Measurements from ENCODE around the gene DNMT3A.

Gene DNMT3A

DNA sequence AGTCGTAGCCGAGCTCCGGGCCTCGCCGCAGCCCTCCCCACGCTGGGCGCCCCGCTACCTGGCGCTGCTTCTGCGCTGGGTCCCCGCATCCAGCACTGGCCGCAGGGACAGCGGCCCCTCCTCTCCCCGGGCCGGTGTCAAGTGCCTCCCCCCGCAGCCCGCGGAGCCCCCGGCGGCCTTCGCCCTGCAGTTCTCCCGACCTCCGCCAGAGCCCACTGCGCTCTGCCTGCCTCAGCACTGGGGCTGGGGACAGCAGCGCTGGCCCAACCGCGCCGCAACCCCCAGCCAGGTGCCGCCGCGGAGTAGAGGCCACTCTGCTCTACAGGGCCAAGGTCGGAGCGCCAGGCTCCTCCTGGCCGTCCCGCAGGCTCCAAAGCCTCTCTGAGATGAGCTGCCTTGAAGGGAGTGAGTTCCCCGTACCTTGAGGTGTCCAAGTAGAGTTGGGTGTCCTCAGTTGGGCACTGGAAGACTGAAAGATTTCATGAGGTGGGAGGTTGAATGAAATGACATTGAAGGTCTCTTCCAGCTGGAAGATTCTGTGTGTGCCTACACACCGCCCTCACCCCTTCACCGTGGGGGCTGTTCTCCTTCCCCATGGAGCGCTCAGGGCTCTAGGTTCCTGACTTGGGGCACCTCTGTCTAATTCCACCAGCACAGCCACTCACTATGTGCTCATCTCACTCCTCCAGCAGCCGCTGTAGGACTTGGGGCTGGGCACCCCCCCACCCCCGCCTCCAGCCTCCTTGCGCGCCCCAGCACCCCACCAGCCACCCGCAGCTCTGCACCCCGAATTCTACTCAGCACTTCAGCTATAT is 854 bp upstream of the DNMT3A start:
- peaks cover 3% of the 10 kb centered on the region for H3K36me3 Mint-ChIP-seq (ENCODE audit: low read depth)
- H3K9me3 Mint-ChIP-seq: no peaks in the 10 kb centered on the region
- peaks cover 55% of the 10 kb centered on the region for H3K4me1 Mint-ChIP-seq (ENCODE audit: low read depth)
- H3K4me3 Mint-ChIP-seq: peak overlapping the region; percentile 82
- peak overlapping the region; percentile 67 for H3K27ac Mint-ChIP-seq
- no peaks in the 10 kb centered on the region for H3K27me3 Mint-ChIP-seq

DNA sequence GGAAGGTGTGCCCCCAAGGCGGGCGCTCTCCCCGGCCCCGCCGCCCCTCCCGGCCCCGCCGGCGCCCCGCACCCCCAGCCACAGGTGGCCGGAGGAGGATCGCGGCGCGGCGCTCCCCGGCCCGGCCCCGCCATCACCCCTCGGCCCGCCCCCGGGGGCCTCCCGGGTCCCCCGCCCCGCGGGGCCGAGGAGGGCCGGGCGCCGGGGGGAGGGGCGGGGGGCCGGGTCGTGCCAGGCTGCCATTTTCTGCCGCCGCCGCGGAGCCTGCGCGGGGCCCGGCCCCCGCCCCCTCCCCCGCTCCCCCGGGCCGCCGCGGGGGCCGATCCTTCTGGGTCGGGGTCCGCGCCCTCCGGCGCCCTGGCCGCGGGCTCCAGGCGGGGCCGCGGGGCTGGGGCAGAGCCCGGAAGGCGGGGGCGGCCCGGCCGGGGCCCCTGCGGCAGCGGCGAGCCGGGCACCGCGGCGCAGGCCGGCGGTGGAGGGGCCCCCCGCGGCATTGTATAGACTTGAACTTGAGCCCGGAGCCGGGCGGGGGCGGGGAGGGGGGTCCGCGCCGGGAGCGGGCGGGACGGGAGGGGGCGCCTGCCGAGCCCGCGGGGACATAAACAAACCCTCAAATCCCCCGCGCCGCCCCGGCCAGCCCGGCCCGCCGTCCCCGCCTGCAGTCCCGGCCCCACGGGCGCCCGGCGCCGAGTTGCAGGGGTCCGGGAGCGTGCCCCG is 556 bp downstream of the DNMT3A start:
- H3K4me1 Mint-ChIP-seq (ENCODE audit: low read depth): peaks cover 58% of the 10 kb centered on the region
- H3K4me3 Mint-ChIP-seq: no peak overlapping the region
- no peaks in the 10 kb centered on the region for H3K27me3 Mint-ChIP-seq
- H3K36me3 Mint-ChIP-seq (ENCODE audit: low read depth): peaks cover 8% of the 10 kb centered on the region
- no peak overlapping the region for H3K27ac Mint-ChIP-seq
- H3K9me3 Mint-ChIP-seq: no peaks in the 10 kb centered on the region

DNA sequence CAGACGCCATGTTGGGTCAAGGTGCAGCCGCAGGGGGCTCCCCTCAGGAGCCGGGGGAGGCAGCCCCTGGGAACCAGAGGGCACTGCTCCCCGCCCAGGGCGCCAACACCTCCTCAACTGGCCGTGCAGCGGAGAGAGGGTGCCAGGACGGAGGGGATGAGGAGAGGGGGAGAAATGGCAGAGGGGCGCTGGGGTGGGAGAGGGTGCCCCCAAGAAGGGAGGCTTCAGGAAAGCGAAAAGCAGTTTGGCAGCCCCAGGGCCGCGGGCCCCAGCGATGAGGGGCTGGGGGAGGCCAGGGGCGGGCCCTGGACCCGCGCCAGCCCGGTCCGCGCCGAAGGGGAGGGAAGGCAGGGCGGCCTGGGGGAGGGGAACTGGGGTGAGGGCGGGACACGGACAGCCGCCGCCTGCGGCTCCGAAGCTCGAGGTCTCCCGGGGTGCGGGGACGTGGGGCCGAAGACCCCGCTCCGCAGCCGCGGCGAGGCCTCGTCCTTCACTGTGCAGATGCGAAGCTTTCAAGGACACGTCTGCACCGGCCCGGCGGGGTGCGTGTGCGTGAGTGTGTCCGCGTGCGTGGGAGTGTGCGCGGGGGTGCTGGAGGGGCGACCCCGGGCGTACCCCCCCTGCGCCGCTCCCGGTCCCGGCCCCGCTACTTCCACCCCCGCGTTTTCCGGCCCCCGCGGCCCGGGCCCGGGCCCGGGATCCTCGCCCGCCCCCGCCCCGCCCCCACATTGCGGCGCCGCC is 1.4 kb downstream of the DNMT3A start:
- Mint-ChIP-seq H3K36me3 (ENCODE audit: low read depth) (peaks cover 8% of the 10 kb centered on the region), H3K27me3 (no peaks in the 10 kb centered on the region), H3K4me3 (peak overlapping the region; percentile 76), H3K4me1 (ENCODE audit: low read depth) (peaks cover 58% of the 10 kb centered on the region), H3K27ac (peak overlapping the region; percentile 65), H3K9me3 (no peaks in the 10 kb centered on the region)

DNA sequence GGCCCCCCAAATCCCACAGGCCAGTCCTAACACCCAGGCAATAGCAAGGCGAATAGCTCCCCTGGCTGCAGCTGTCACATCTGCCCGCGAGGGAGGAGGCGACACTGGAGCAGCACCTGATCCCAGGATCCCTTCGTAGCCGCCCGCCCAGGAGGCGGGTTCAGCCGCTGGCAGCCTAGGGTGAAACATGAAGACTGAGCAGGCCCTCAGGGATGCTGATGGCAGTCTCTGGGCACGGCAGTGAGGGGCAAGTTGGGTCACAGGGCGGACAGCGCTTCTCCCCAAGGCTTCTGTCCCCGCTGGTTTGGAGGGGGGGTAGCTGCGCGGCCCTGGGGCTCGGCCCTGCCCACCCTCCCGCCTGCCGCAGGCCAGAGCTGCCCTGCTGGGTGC is 1.9 kb downstream of the DNMT3A start:
- no peaks in the 10 kb centered on the region for H3K9me3 Mint-ChIP-seq
- H3K4me3 Mint-ChIP-seq: peak overlapping the region; percentile 76
- H3K27ac Mint-ChIP-seq: no peak overlapping the region
- peaks cover 58% of the 10 kb centered on the region for H3K4me1 Mint-ChIP-seq (ENCODE audit: low read depth)
- no peaks in the 10 kb centered on the region for H3K27me3 Mint-ChIP-seq
- H3K36me3 Mint-ChIP-seq (ENCODE audit: low read depth): peaks cover 8% of the 10 kb centered on the region

DNA sequence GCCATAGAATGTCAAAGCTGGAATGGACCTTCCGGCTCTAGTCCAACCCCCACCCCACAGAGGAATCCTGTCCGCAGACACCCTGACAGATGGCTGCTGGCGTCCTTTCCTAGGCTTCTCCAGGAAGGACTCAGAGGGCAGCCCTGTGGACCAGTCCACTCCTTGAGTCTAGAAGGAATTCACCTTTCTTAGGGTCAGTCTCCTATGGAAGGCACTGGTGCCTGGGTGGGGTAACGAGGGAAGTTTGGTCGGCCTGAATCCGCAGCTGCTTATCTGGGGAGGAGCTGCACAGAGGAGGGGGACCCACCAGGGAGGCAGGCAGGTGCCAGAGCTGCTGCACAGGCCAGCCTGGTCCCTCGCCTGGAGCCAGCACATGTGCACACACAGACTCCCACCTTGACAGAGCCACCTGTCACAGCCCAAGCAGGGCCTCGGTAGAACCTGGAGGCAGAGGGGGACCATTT is 2.5 kb downstream of the DNMT3A start:
- Mint-ChIP-seq H3K36me3 (ENCODE audit: low read depth) (peaks cover 8% of the 10 kb centered on the region), H3K27me3 (no peaks in the 10 kb centered on the region), H3K4me1 (ENCODE audit: low read depth) (peaks cover 60% of the 10 kb centered on the region), H3K4me3 (peak overlapping the region; percentile 76), H3K27ac (peak overlapping the region; percentile 22), H3K9me3 (no peaks in the 10 kb centered on the region)

DNA sequence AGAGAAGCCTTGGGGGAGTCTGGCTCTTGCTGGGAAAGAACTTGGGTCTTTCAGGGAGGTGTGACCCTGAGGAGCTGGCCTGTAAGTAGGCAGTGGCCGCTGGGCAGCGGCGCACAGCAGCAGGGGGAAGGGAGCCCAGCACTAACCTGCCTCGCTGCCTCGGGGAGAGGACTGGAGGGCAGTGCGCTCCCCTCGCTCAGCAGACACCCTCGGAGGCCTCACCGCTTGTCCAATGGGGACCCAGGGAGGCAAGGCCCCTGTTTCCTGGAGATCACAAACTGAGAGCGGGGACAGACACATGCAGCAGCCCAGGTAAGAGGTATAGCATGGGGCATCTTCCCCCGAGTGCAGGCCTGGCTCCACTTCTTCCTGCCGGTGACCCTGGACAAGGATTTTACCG is 3.3 kb downstream of the DNMT3A start:
- peak overlapping the region; percentile 22 for H3K27ac Mint-ChIP-seq
- H3K36me3 Mint-ChIP-seq (ENCODE audit: low read depth): peaks cover 8% of the 10 kb centered on the region
- no peaks in the 10 kb centered on the region for H3K9me3 Mint-ChIP-seq
- H3K4me1 Mint-ChIP-seq (ENCODE audit: low read depth): peaks cover 64% of the 10 kb centered on the region
- no peaks in the 10 kb centered on the region for H3K27me3 Mint-ChIP-seq
- H3K4me3 Mint-ChIP-seq: peak overlapping the region; percentile 76

DNA sequence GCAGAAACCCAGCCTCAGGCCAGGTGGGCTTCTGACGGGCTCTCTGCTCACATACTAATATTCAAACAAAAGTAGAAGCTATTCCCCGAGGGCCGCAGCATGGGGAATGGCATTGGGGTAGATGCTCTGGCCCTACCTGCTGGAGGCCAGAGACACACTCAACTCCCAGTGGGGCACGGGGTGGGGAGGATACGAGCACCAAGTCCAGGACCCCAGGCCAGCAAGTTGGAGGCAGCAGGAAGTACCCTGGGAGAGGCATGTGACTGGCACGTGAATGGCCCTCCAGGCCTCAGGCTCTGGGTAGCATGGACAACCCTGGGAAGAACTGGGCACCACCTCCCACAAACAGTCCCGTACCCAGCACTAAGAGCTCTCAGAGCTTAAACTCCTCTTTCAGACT is 3.8 kb downstream of the DNMT3A start:
- Mint-ChIP-seq H3K4me1 (ENCODE audit: low read depth) (peaks cover 69% of the 10 kb centered on the region), H3K27me3 (no peaks in the 10 kb centered on the region), H3K4me3 (peak overlapping the region; percentile 31), H3K36me3 (ENCODE audit: low read depth) (peaks cover 11% of the 10 kb centered on the region), H3K27ac (peak overlapping the region; percentile 85), H3K9me3 (no peaks in the 10 kb centered on the region)

DNA sequence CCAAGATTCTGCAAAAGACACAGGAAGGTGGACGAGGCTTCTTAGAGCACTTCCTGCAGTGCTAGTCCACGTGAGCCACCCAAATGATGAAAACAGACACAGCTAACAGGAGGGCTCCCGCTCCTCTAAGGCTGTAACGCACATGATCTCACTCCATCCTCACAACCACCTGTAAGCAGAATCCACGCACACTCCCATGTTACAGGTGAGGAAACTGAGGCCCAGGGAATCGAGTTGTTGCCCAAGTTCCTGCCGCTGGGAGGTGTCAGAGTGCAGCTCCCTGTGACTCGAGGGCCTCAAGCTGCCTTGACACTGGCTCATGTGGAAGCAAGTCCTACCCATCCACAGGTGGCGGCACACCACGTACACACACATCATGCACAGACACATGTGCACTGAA is 4.4 kb downstream of the DNMT3A start:
- H3K4me1 Mint-ChIP-seq (ENCODE audit: low read depth): peaks cover 75% of the 10 kb centered on the region

DNA sequence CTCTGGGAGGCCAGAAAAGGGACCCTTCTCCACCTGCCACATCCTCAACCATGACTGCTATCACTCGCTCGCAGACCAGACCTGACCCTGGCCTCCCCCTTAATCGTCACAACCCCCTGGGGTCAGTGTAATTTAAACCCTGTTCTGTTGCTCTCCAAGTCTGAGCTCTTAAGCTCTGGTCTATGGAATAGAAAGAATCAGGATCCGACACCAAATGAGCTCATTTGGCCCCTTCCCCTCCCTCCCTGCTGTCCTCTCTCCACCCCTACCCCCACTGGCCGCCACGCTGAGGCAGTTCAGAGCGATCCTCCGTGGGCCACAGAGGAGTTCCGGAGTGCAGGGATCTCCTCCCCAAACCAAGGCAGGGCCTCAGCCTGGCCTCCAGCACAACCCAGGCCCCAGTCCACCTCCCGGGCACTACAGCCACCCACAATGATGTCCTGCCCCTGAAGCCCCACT is 5.3 kb downstream of the DNMT3A start:
- peak overlapping the region; percentile 90 for H3K27ac Mint-ChIP-seq
- no peak overlapping the region for H3K4me3 Mint-ChIP-seq
- peaks cover 84% of the 10 kb centered on the region for H3K4me1 Mint-ChIP-seq (ENCODE audit: low read depth)
- no peaks in the 10 kb centered on the region for H3K9me3 Mint-ChIP-seq
- H3K36me3 Mint-ChIP-seq (ENCODE audit: low read depth): peaks cover 22% of the 10 kb centered on the region
- no peaks in the 10 kb centered on the region for H3K27me3 Mint-ChIP-seq

More for the DNA sequence above, 4.4 kb downstream of the DNMT3A start:
- peaks cover 14% of the 10 kb centered on the region for H3K36me3 Mint-ChIP-seq (ENCODE audit: low read depth)
- peak overlapping the region; percentile 85 for H3K27ac Mint-ChIP-seq
- H3K27me3 Mint-ChIP-seq: no peaks in the 10 kb centered on the region
- H3K4me3 Mint-ChIP-seq: peak overlapping the region; percentile 31
- no peaks in the 10 kb centered on the region for H3K9me3 Mint-ChIP-seq

DNA sequence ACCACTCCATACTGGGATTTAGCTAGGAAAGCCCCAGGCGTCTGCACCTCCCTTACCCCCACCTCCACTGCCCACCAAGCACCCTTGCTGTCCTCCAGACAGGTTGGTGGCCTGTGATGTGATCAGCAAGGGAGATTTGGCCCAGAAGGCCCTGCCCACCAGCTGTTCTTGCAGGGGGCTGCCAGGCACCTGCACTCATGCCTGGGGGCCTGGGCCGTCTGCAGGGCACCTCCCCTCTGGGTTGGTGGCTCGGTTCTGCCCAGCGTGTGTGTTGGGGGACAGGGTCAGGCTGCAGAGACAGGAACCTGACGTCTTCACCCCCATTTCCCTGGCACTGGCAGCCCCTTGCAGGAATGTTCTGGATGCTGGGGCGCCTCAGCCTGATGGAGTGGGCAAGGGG is 5.8 kb downstream of the DNMT3A start:
- H3K4me3 Mint-ChIP-seq: no peak overlapping the region
- H3K36me3 Mint-ChIP-seq (ENCODE audit: low read depth): peaks cover 26% of the 10 kb centered on the region
- no peaks in the 10 kb centered on the region for H3K27me3 Mint-ChIP-seq
- H3K27ac Mint-ChIP-seq: no peak overlapping the region
- no peaks in the 10 kb centered on the region for H3K9me3 Mint-ChIP-seq
- peaks cover 88% of the 10 kb centered on the region for H3K4me1 Mint-ChIP-seq (ENCODE audit: low read depth)

DNA sequence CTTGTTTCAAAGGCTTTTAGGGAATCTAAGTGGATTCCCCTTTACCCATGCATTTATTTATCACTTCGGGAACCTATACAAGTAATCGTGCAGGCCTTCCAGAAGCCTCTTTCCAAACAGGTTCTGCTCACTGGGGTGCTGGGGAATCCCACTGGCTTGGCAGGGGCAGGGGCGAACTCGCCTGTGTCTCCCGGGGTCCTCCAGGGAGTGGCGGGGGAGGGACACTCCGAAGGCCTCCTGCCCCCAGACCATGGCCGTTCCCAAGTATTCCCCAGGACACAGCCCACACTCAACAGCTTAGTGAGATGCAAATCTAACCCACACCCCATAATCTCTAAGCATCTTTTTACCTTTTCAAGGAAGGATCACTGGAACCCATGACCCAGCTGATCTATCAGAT is 6.5 kb downstream of the DNMT3A start:
- H3K4me1 Mint-ChIP-seq (ENCODE audit: low read depth): peaks cover 94% of the 10 kb centered on the region
- H3K27ac Mint-ChIP-seq: no peak overlapping the region
- peaks cover 30% of the 10 kb centered on the region for H3K36me3 Mint-ChIP-seq (ENCODE audit: low read depth)
- no peaks in the 10 kb centered on the region for H3K27me3 Mint-ChIP-seq
- H3K4me3 Mint-ChIP-seq: no peak overlapping the region
- no peaks in the 10 kb centered on the region for H3K9me3 Mint-ChIP-seq

DNA sequence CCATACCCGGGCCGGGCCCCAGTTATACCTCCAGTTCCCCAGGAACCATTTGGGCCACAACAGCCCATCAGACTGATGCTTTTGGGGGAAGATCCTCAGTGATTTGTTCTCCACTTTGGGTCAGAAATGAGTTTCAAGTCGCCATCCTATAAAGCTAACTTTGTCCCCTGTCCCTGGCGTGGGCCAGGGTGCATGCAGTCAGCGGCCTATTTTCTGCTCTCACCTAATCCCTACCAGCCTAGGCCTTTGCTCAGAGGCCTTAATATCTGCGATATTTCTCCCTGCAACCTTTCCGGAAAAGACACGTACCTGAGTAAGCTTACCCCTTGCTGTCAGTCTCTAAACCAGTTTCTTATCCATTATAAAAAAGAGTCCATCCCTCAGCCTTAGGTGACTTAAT is 7.2 kb downstream of the DNMT3A start:
- peaks cover 96% of the 10 kb centered on the region for H3K4me1 Mint-ChIP-seq (ENCODE audit: low read depth)

DNA sequence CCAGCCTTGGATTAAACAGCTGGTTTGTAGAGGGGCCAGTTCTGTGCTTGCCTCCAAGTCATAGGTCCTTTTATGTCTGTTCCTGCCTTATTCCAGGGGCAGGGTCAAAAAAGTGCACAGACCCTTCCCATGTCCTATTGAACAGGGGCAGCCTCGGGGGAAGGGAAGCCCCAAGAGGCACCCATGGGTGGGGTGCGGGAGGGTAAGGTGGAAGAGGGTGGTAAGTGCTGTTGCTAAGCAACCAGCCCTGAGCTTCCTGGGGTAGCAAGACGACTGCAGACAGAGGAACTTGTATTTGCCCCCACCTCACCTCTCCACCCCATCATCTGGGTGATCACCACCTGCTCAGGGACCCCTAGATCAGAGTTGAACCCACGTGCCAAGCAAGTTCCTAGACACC is 7.7 kb downstream of the DNMT3A start:
- H3K27me3 Mint-ChIP-seq: no peaks in the 10 kb centered on the region
- H3K4me3 Mint-ChIP-seq: no peak overlapping the region
- H3K4me1 Mint-ChIP-seq (ENCODE audit: low read depth): peaks cover 91% of the 10 kb centered on the region
- H3K9me3 Mint-ChIP-seq: no peaks in the 10 kb centered on the region
- H3K36me3 Mint-ChIP-seq (ENCODE audit: low read depth): peaks cover 35% of the 10 kb centered on the region
- peak overlapping the region; percentile 45 for H3K27ac Mint-ChIP-seq

More for the DNA sequence above, 7.2 kb downstream of the DNMT3A start:
- peaks cover 34% of the 10 kb centered on the region for H3K36me3 Mint-ChIP-seq (ENCODE audit: low read depth)
- H3K4me3 Mint-ChIP-seq: no peak overlapping the region
- H3K27ac Mint-ChIP-seq: peak overlapping the region; percentile 27
- no peaks in the 10 kb centered on the region for H3K9me3 Mint-ChIP-seq
- no peaks in the 10 kb centered on the region for H3K27me3 Mint-ChIP-seq

DNA sequence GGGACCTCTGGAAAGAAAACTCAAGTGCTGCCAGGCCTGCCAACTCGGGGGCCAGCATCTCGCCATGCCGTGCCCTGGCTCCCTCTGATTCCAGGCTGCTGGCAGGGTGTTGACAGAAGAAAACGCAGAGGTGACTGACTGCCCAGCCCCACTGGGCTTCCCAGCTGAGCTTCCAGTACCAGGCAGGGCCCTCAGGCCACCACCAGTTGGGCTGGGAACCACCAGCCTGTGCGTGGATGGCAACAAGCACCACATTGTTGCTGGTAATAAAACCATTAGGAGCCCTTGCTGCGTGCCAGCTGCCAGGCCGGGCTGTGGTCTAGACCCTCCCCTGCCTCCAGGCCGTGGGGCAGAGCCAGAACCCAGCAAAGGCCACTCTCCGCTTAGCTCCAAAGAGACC is 9.2 kb downstream of the DNMT3A start:
- no peaks in the 10 kb centered on the region for H3K27me3 Mint-ChIP-seq
- H3K36me3 Mint-ChIP-seq (ENCODE audit: low read depth): peaks cover 36% of the 10 kb centered on the region
- peaks cover 4% of the 10 kb centered on the region for H3K9me3 Mint-ChIP-seq
- peaks cover 77% of the 10 kb centered on the region for H3K4me1 Mint-ChIP-seq (ENCODE audit: low read depth)
- no peak overlapping the region for H3K4me3 Mint-ChIP-seq
- H3K27ac Mint-ChIP-seq: peak overlapping the region; percentile 88

Data from stimulated activated naive CD8-positive, alpha-beta T cell treated with anti-CD3 and anti-CD28 coated beads, Interleukin-15, Interleukin-2, amounts not matched to agents 100 ng/mL and 50 ng/mL, for 24 hours (primary cell).